Epithelial cell of esophagus (primary cell): ENCODE data around the gene RSRC1.

Experiments used
- DNase-seq: peaks from one replicate; pipeline ENCODE4 v3.0.0; 2010; ENCODE audit warnings: low read depth
- H3K4me3 ChIP-seq: 2 replicates; pipeline ENCODE4 v1.5.1; 2011; ENCODE audit warnings: mild to moderate bottlenecking, low read length, control low read depth
- CTCF ChIP-seq: IDR thresholded peaks from 2 replicates; pipeline ENCODE4 v1.5.1; 2011; ENCODE audit warnings: low read depth, mild to moderate bottlenecking, low read length, control low read depth, inconsistent platforms; ENCODE audit not compliant: insufficient read depth; ENCODE audit errors: missing control alignments

Gene RSRC1

GRCh38 chr3:158456114-158456513, 346.2 kb downstream of the RSRC1 start:
- no peak overlapping the region for H3K4me3 ChIP-seq
- no peak for DNase-seq
- no peak for TF ChIP-seq CTCF

GRCh38 chr3:158458464-158458863, 348.6 kb downstream of the RSRC1 start:
- no peak for TF ChIP-seq CTCF
- peak; percentile 89 for DNase-seq
- H3K4me3 ChIP-seq = no peak overlapping the region

- no peak overlapping the region for H3K4me3 ChIP-seq
- peak; percentile 55 for DNase-seq
- no peak for TF ChIP-seq CTCF
Observed at GRCh38 chr3:158460926-158461325, 351.0 kb downstream of the RSRC1 start.

- DNase-seq = no peak
- TF ChIP-seq CTCF = no peak
- no peak overlapping the region for H3K4me3 ChIP-seq
Observed at GRCh38 chr3:158463556-158463955, 353.7 kb downstream of the RSRC1 start.

- no peak overlapping the region for H3K4me3 ChIP-seq
- no peak for TF ChIP-seq CTCF
- peak; percentile 15 for DNase-seq
Observed at GRCh38 chr3:158465074-158465473, 355.2 kb downstream of the RSRC1 start.

- DNase-seq = peak; percentile 7
- no peak overlapping the region for H3K4me3 ChIP-seq
- TF ChIP-seq CTCF = no peak
Observed at GRCh38 chr3:158470944-158471638, 361.2 kb downstream of the RSRC1 start.

GRCh38 chr3:158471639-158472294, 361.9 kb downstream of the RSRC1 start:
- H3K4me3 ChIP-seq = no peak overlapping the region
- TF ChIP-seq CTCF = no peak
- DNase-seq = peak; percentile 20
